NCI-H226 (cell line): Measurements from ENCODE around the gene TSGA10IP.

Source experiments
- DNase-seq: peaks from one replicate; pipeline ENCODE4 v3.0.0-alpha.2; 2015

The TSGA10IP gene

GRCh38 chr11:66008468-66009101, 63.3 kb downstream of the TSGA10IP start:
- no peak for DNase-seq
